NCI-H1105 (cell line): ENCODE measurements around the gene ITGBL1.

ENCODE experiments used
- DNase-seq: peaks from one replicate; lab custom pipeline; 2025; lab: John Stamatoyannopoulos, UW

ITGBL1 gene

GRCh38 chr13:101626925-101627555, 174.6 kb downstream of the ITGBL1 start:
- DNase-seq: no peak

- DNase-seq: no peak
These were observed 175.1 kb downstream of the ITGBL1 start for GRCh38 chr13:101627556-101627943.

GRCh38 chr13:101628900-101629299, 176.4 kb downstream of the ITGBL1 start:
- DNase-seq: no peak

- no peak for DNase-seq
These were observed 178.9 kb downstream of the ITGBL1 start for GRCh38 chr13:101631395-101631794.

GRCh38 chr13:101634142-101634541, 181.7 kb downstream of the ITGBL1 start:
- no peak for DNase-seq

- DNase-seq: no peak
These were observed 187.2 kb downstream of the ITGBL1 start for GRCh38 chr13:101639711-101640110.

GRCh38 chr13:101640788-101641400, 188.4 kb downstream of the ITGBL1 start:
- DNase-seq: no peak

- DNase-seq: no peak
These were observed 193.4 kb downstream of the ITGBL1 start for GRCh38 chr13:101645871-101646270.

- no peak for DNase-seq
These were observed 195.3 kb downstream of the ITGBL1 start for GRCh38 chr13:101647760-101648159.

- DNase-seq: no peak
These were observed 196.5 kb downstream of the ITGBL1 start for GRCh38 chr13:101648766-101649487.

- no peak for DNase-seq
These were observed 197.1 kb downstream of the ITGBL1 start for GRCh38 chr13:101649488-101650126.

- DNase-seq: no peak
These were observed 202.4 kb downstream of the ITGBL1 start for GRCh38 chr13:101654883-101655282.

- DNase-seq: no peak
These were observed 203.0 kb downstream of the ITGBL1 start for GRCh38 chr13:101655435-101655834.

- no peak for DNase-seq
These were observed 208.2 kb downstream of the ITGBL1 start for GRCh38 chr13:101660711-101661110.

- DNase-seq: no peak
These were observed 209.4 kb downstream of the ITGBL1 start for GRCh38 chr13:101661839-101662238.

- no peak for DNase-seq
These were observed 221.1 kb downstream of the ITGBL1 start for GRCh38 chr13:101673360-101674105.

- no peak for DNase-seq
These were observed 229.4 kb downstream of the ITGBL1 start for GRCh38 chr13:101681834-101682233.

GRCh38 chr13:101686003-101686402, 233.5 kb downstream of the ITGBL1 start:
- DNase-seq: no peak

GRCh38 chr13:101690871-101691270, 238.4 kb downstream of the ITGBL1 start:
- no peak for DNase-seq

GRCh38 chr13:101691341-101691860, 238.9 kb downstream of the ITGBL1 start:
- no peak for DNase-seq

- DNase-seq: no peak
These were observed 243.5 kb downstream of the ITGBL1 start for GRCh38 chr13:101695870-101696516.
